Body of pancreas (tissue), 4 donors: ENCODE measurements around the gene TFIP11. TPM values are rescaled to one million over a fixed set of nuclear protein-coding genes. Genes with fewer than 3 reads are reported as not detected.

Source experiments
- ATAC-seq: fragments of 150-250 bp; one replicate; pipeline ENCODE4 v1.9.1; 2016
- DNase-seq, 4 donors: peaks; one replicate each; pipeline ENCODE4 v3.0.0-alpha.2; 2019
- H3K27ac ChIP-seq, 4 donors: fragments of 200-600 bp; sonication (generic); 1 replicate in 3 of 4; 2 replicates in 1 of 4; pipeline versions ENCODE4 v1.5.1 to v1.6.1; 2016 to 2019; ENCODE audit warnings: mild to moderate bottlenecking in 1 of 4, mixed read lengths in 1 of 4, moderate library complexity in 1 of 4
- H3K27me3 ChIP-seq, 2 donors: fragments of 200-600 bp; sonication (generic); one replicate each; pipeline ENCODE4 v1.6.0; 2016; ENCODE audit warnings: mild to moderate bottlenecking in 1 of 2
- H3K36me3 ChIP-seq, 2 donors: fragments of 200-600 bp; sonication (generic); replicated peaks in 1 of 2; 2 replicates each; pipeline ENCODE4 v1.5.1; 2016; ENCODE audit warnings: low read depth in 2 of 2; ENCODE audit not compliant: insufficient read depth in 1 of 2
- H3K4me1 ChIP-seq: fragments of 200-600 bp; sonication (generic); one replicate; pipeline ENCODE4 v1.6.0; 2016
- H3K4me3 ChIP-seq, 2 donors: fragments of 200-600 bp; sonication (generic); 1 replicate in 1 of 2; 2 replicates in 1 of 2; pipeline ENCODE4 v1.5.1; 2016 to 2019
- H3K9me3 ChIP-seq, 3 donors: fragments of 200-600 bp; sonication (generic); 1 replicate in 2 of 3; 2 replicates in 1 of 3; pipeline ENCODE4 v1.5.1; 2016
- CTCF ChIP-seq, 7 experiments: fragments of 450-650 bp in 4 of 7; fragments of 200-600 bp in 3 of 7; sonication (generic) in 3 of 7; IDR thresholded peaks; one replicate each; pipeline ENCODE4 v1.5.1; 2016 to 2019; ENCODE audit warnings: antibody characterized with exemption in 7 of 7
- POLR2A ChIP-seq, 3 donors: fragments of 450-650 bp; IDR thresholded peaks; one replicate each; pipeline ENCODE4 v1.6.1; 2016; ENCODE audit warnings: antibody characterized with exemption in 3 of 3, mild to moderate bottlenecking in 2 of 3
- WGBS, 2 donors: methylation state at CpG; one replicate each; pipeline ENCODE4 v1.1.5; 2017; 5-methylcytosine and 5-hydroxymethylcytosine counted together
- intact Hi-C: fragments of 100-400 bp; cut with DNase I; formaldehyde crosslinking; loops from one replicate; pipeline ENCODE4 v1.15.1; 2023
- total RNA-seq, 2 donors: library from RNA; depleted of rRNA; stranded (reverse); fragments of >200 nt; gene quantifications; one replicate each; pipeline ENCODE4 v1.1.0, GENCODE V29; 2016

The TFIP11 gene
- total RNA-seq, 2 donors from 2014 or later: 26.2 to 32.3 TPM

DNA sequence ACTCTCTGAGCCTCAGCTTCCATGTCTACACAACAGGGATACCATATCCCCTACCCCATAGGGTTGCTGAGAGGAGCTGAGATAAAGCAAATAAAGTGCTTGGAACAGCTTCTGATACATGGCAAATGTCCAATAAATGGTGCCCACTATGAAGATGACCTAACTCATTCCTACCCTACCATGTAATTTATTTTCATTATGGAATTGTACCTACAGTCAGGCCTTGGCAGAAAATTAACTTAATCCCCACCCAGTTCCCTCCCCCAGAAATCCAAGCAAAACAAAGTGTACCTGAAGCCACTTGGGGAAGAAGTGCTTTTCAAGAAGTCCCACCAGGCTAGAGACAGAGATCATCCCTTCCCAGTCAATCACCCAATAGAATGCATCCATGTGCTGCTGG, 17.8 kb downstream of the TFIP11 start:
- no peak for ATAC-seq
- peaks cover 0 to 59% of the 10 kb centered on the region in 2 donors for H3K36me3 ChIP-seq
- H3K4me1 ChIP-seq: peaks cover 9% of the 10 kb centered on the region
- intact Hi-C loops: no loop called here
- H3K9me3 ChIP-seq: no peaks in the 10 kb centered on the region
- H3K4me3 ChIP-seq: no peak overlapping the region
- no peak for TF ChIP-seq CTCF (IDR thresholded peaks at IDR 0.05)
- no peak for TF ChIP-seq POLR2A (IDR thresholded peaks at IDR 0.05)
- H3K27me3 ChIP-seq: no peaks in the 10 kb centered on the region
- no peak overlapping the region for H3K27ac ChIP-seq
- DNase-seq: no peak

GRCh38 chr22:26492220-26492619, 20.1 kb downstream of the TFIP11 start:
- ATAC-seq: no peak
- H3K36me3 ChIP-seq: peaks cover 0 to 49% of the 10 kb centered on the region in 2 donors

GRCh38 chr22:26489447-26490036, 22.7 kb downstream of the TFIP11 start:
- 72 to 78% methylated on average over 4 of the region's 4 CpGs for WGBS, 2 donors
- TF ChIP-seq CTCF (IDR thresholded peaks at IDR 0.05) (no peak), POLR2A (IDR thresholded peaks at IDR 0.05) (no peak)
- Histone ChIP-seq H3K27ac (no peak overlapping the region), H3K4me3 (no peak overlapping the region), H3K27me3 (no peaks in the 10 kb centered on the region), H3K9me3 (no peaks in the 10 kb centered on the region), H3K4me1 (peaks cover 23% of the 10 kb centered on the region), H3K36me3 (peaks cover 0 to 31% of the 10 kb centered on the region in 2 donors)
- no peak for ATAC-seq
- DNase-seq: no peak
- intact Hi-C loops: no loop called here

More at GRCh38 chr22:26492220-26492619, 20.1 kb downstream of the TFIP11 start:
- Histone ChIP-seq H3K4me1 (peaks cover 9% of the 10 kb centered on the region), H3K27ac (no peak overlapping the region), H3K27me3 (no peaks in the 10 kb centered on the region), H3K4me3 (no peak overlapping the region), H3K9me3 (no peaks in the 10 kb centered on the region)
- DNase-seq: no peak
- intact Hi-C loops: no loop called here
- TF ChIP-seq POLR2A (IDR thresholded peaks at IDR 0.05) (no peak), CTCF (IDR thresholded peaks at IDR 0.05) (no peak)
- WGBS, 2 donors: 79 to 89% methylated on average over 9 of the region's 9 CpGs

- no peaks in the 10 kb centered on the region for H3K27me3 ChIP-seq
- no peak overlapping the region for H3K27ac ChIP-seq
- peaks cover 21% of the 10 kb centered on the region for H3K4me1 ChIP-seq
- H3K9me3 ChIP-seq: no peaks in the 10 kb centered on the region
- no peak overlapping the region for H3K4me3 ChIP-seq
- intact Hi-C loops: no loop called here
- TF ChIP-seq POLR2A (IDR thresholded peaks at IDR 0.05): no peak
- no peak for TF ChIP-seq CTCF (IDR thresholded peaks at IDR 0.05)
- no peak for ATAC-seq
- DNase-seq: no peak
- H3K36me3 ChIP-seq: peaks cover 0 to 22% of the 10 kb centered on the region in 2 donors
- WGBS, 2 donors: 26 to 35% methylated on average over 3 of the region's 3 CpGs
Observed at GRCh38 chr22:26487996-26488395, 24.3 kb downstream of the TFIP11 start.

DNA sequence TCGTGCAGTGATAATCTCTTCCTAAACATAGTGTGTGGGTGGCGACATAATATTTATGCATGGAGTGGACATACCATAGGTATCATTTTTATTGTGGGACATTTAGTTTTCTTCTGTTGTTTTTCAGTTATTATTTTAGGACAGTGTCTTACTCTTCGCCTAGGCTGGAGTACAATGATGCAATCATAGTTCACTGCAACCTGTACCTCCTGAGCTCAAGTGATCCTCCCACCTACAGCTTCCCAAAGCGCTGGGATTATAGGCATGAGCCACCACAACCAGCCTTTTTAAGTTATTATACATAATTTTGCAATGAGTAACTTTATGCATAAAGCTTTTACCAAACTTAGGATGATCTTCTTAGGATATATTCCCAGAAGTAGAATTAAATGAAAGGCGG, 25.9 kb downstream of the TFIP11 start:
- ATAC-seq: no peak
- Histone ChIP-seq H3K4me1 (peaks cover 36% of the 10 kb centered on the region), H3K4me3 (no peak overlapping the region), H3K27ac (no peak overlapping the region), H3K9me3 (no peaks in the 10 kb centered on the region), H3K36me3 (peaks cover 0 to 14% of the 10 kb centered on the region in 2 donors), H3K27me3 (no peaks in the 10 kb centered on the region)
- no peak for TF ChIP-seq CTCF (IDR thresholded peaks at IDR 0.05)
- no peak for TF ChIP-seq POLR2A (IDR thresholded peaks at IDR 0.05)
- WGBS, 2 donors: 86 to 90% methylated on average over 5 of the region's 5 CpGs
- DNase-seq: no peak
- intact Hi-C loops: no loop called here
